Superior temporal gyrus (tissue), 1 donor: ENCODE measurements around the gene PASK.
A peak's percentile ranks its signal among the peaks of the same experiment; 100 is the strongest.

Experiments used
- DNase-seq: peaks from one replicate; pipeline ENCODE4 v3.0.0-alpha.2; 2016; ENCODE audit errors: extremely low spot score

The PASK gene

DNA sequence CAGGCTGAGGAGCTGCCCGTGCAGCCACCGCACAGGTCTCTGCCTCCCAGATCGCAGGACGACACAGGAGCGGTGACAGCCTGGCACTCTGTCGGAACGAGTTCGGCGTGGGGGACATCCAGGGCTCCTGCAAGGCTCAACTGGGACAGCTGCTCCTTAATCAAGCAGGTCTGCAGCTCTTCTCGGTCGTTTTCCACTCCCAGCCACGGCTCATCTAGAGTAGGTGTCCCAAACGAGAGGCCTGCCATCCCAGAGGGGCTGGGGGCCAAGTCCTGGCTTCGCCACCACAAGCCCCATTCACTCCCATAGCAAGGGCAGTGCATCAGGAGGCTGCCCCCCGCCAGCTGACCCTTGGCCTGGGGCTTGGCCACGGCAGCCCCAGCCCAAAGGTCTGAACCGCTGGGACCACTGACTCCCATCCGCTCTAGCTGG is 22.5 kb downstream of the PASK start:
- DNase-seq: no peak

GRCh38 chr2:241126201-241126611 is 23.1 kb downstream of the PASK start:
- DNase-seq: no peak

GRCh38 chr2:241125626-241126025 is 23.6 kb downstream of the PASK start:
- no peak for DNase-seq

GRCh38 chr2:241123816-241124536 is 25.3 kb downstream of the PASK start:
- DNase-seq: peak; percentile 13

DNA sequence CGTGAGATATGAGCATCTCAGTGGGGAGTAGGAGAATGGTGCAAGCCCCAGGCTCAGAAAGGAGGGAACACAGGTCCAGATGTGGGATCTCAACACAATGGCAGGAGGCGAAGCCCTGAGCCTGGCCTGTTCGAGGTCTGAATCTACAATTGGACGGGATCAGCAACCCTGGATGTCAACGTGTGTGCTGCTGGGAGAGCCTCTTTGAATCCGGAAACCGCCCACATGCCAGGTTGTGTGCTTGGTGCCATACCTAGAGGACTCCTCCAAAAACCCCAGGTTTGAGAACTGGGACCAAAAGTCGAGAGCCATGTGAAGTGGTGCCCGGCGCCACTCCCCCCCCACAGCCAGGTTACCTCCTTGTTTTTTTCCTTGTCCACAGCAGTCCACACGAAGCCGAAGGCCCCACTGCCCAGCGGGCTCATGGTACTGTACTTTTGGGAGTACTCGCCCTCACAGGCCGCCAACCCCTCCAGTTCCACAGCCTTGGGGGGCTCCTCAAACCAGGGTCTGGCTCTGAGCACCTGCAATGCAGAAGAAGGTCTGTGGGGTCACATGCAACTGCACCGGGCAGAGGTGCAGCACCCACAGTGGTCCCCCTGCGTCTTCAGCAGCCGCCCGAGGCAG is 26.8 kb downstream of the PASK start:
- DNase-seq: no peak

DNA sequence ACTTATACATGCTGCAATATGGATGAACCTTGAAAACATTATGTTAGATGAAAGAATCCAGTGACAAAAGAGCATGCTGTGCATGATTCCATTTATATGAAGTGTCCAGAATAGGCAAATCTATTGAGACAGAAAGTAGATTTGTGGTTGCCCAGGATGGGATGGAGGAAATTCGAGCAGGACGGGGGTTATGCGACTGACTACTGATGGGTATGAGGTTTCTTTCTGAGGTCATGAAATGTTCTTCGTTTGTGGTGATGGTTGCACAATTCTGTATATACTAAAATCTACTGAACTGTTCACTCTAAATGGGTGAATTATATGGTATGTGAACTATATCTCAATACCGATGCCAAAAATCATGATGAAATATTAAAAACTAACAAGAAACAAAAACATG is 28.3 kb downstream of the PASK start:
- no peak for DNase-seq

DNA sequence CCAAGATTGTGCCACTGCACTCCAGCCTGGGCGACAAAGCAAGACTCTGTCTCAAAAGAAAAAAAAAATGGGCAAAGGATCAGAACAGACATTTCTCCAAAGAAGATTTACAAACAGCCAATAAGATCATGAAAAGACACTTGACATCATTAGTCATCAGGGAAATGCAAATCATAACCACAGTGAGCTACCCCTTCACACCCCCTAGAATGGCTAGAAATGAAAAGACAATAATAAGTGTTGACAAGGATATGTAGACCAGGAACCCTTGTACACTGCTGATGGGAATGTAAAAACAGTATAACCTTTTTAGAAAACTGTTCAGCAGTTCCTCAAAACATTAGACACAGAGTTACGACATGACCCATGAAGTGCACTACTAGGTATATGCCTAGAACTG is 28.8 kb downstream of the PASK start:
- no peak for DNase-seq

DNA sequence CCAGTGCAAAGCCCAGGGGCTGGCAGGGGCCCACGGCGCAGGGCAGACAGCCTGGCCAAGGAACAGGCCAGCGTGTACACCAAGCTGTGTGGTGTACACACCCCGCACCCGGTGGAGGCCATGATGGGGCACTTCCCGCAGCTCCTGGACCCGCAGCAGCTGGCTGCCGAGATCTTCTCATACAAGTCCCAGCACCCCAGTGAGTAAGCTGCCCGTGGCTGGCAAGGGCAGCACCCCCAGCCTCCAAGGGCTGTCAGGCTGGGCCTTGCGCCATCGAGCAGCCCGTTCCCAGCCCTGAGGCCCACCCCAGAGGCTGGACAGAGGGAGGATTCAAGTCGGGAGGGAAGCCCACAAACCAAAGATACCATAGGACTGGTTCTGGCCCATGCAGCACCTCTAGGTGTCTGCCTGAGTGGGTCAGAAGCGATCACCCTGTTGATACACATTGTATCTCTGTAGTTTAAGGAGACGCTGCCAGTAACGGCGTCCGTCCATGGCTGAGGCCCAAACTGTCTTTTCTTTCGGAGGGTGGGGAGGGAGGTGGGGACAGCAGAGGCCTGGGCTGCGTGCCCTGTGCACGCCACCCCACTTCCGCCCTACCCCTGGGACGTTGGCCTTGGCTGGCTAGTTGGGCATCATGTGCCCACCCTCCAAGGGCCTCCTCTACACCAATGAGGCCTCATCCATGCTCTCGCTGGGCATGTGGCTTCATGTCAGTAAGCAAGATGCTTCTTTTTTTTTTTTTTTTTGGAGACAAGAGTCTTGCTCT is 30.4 kb downstream of the PASK start:
- DNase-seq: no peak

DNA sequence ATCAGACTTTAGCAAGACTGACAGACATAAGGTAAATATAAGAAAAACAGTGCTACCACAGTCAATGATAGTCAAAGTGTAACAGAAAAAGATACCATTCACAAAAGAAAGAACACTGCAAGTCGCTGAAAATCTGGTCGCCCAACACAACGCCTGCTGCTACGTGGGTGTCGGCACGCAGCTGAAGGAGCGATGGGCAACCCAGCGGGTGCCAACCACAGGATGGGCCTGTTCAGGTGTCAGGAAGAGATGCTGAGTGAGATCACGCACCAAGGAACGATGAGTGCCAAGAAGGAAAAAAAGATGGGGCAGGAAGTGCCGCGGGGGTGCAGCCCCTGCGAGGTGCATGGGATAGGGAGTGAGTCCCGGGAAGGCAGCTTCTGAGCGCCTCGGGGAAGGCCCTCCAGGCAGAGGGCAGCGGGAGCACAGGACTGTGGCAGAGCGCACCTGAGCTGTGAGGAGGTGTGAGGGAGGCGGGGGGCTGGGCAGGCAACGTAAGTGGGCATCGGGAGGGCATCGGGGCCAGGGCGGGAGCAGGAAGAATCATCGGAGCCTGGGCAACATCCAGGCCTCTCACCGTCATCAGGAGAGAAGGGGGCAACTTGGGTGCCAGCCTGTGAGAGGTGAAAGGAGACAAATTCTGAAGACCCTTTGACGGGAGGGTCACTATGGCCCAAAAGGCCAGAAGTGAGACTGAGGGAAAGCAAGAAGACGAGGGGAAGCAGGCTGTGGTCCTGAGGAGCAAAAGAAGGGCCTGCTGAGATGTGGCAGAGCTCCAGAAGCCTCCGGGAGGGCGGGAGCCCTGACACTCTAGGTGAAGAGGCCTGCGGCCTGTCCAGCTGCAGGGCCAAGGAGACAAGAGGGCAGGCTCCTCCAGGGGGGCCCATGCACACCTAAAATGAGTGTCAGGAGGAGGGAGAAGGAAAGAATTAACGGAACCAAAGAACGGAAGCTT is 32.4 kb downstream of the PASK start:
- no peak for DNase-seq

DNA sequence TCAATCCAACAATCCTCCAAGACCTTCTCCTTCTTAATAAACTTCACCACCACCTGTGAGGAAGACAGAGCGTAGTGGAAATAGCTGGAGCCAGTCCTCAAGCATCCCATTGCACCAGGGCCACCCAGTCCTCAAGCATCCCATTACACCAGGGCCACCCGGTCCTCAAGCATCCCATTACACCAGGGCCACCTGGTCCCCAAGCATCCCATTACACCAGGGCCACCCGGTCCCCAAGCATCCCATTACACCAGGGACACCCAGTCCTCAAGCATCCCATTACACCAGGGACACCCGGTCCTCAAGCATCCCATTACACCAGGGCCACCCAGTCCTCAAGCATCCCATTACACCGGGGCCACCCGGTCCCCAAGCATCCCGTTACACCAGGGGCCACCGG is 33.9 kb downstream of the PASK start:
- DNase-seq: no peak

DNA sequence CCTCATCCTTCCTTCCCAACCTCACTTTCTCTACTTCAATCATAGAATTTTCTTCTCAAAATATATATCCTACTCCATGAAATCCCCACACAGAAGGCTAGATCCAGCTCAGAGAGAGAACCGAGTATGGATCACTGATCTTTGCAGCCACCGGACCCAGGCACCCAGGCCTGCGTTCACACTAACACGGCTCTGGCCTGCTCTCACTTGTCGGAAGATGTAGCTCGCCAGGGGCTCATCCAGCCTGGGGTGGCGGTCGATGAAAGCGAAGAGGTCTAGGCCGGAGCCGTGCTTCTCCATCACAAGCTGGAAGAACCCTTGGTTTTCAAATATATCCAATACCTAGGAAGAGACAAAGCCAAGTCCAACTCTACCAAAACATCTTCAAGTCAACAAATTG is 34.4 kb downstream of the PASK start:
- no peak for DNase-seq

- DNase-seq: no peak
Observed at GRCh38 chr2:241112592-241112991, 36.7 kb downstream of the PASK start.

- no peak for DNase-seq
Observed at GRCh38 chr2:241112046-241112445, 37.2 kb downstream of the PASK start.

GRCh38 chr2:241111440-241111805 is 37.8 kb downstream of the PASK start:
- no peak for DNase-seq

DNA sequence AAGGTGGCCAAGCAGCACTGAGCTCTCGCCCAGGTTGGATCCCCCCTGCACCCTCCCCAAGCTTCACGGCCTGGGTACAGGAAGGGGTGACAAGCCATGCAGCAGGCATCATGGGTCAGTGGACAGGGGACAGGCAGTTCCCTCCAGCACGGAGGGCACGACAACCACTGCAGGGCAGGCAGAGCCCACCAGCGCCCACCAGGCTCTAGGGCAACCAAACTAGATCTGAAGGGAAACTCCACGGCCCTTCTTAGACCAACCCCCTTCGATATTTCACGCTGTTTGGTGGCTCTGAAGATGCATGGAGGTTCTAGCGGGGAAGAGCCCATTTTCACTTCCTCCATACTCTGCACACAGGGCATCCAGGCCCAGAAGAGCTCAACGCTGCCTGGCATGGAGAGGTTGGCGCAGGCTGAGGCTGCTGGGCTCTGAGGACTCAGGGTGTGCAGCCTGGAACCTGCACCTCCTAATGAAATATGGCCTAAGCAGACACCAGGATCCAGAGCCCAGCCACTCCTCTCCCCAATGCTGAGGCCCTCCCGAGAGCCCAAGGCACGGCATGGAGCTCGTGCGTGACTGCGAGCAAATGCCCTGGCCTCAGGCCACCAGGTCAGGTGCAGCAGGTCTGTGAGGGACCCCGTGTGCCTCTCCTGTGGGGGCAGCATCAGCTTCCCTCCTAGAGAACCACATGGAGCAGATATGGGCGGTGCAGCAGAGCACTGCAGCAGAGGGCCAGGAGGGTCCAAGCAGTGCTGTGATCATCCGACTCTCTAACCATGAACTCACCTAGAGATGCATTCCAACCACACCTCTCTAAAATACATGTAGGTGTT is 38.4 kb downstream of the PASK start:
- DNase-seq: no peak

DNA sequence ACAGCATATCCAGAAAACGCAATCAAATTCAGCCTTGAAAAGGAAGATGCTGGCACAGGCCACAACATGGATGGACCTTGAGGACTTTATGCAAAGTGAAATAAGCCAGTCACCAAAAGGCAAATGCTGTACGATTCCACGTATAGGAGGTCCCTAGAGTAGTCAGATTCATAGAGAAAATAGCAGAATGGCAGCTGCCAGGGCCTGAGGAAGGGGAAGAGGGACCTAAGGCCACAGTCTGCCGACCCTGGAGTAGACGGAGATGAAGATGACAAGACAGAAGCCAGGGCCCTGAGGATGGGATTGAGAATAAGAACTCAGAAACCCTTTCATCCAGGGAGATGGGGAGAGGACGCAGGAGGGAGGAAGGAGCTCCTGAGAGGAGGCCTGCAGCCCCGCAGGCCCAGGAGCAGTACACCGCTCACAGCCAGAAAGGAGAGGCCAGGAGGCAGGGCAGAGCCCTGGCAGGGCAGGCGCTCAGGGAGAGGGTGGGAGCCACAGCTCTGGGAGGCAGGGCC is 39.1 kb downstream of the PASK start:
- no peak for DNase-seq

DNA sequence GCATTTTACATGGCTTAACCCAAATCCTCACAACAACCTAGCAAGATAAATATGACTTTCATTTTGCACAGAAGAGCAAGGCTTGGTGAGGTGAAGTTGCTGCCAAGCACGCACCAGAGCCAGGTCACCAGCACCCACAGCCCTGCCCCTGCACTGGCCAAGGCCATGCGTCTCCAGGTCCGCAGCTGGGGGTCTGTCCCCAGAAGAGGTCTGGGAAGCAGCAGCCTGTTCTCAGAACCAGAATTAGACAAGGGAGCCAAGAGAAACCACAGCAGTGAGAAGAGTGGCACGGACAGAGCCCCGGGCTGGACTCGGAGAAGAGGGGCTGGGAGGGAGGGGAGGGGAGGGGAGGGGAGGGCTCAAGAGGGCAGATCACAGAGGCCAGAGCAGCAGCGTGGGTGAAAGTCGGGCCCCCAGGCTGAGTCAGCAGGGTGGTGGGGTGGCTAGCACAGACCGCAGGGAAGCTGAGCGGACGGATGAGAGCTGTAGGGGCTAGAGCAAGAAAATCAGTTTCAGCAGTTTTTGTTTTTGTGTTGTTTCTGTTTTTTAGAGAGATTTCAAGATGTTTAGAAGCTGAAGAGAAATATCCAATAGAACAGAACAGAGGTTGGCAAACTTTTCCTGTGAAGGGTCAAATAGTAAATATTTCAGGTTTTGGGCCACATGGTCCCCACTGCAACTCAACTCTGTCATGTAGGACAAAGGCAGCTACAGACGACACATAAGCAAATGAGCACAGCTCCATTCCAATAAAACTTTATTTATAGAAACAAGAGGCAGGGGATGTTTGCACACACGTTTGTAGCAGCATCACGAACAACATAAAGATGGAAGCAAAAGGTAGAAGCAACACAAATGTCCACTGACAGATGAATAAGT is 39.8 kb downstream of the PASK start:
- no peak for DNase-seq

GRCh38 chr2:241108271-241109209 is 40.7 kb downstream of the PASK start:
- no peak for DNase-seq
